GM18502 (cell line): Measurements from ENCODE around the gene CALHM5.
A peak's percentile ranks its signal among the peaks of the same experiment; 100 is the strongest.
"Not testable (repeated sequence)": the region's sequence is repeated elsewhere in the genome, so short reads cannot be mapped to it uniquely, and the experiment has no call there.

ENCODE experiments used
- ATAC-seq: cut with Tn5 transposase; IDR thresholded peaks from one replicate; pipeline ENCODE4 v1.9.1; 2021; ENCODE audit warnings: mild to moderate bottlenecking; ENCODE audit not compliant: unreplicated experiment, poor library complexity

CALHM5 gene, protein sequence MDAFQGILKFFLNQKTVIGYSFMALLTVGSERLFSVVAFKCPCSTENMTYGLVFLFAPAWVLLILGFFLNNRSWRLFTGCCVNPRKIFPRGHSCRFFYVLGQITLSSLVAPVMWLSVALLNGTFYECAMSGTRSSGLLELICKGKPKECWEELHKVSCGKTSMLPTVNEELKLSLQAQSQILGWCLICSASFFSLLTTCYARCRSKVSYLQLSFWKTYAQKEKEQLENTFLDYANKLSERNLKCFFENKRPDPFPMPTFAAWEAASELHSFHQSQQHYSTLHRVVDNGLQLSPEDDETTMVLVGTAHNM

DNA sequence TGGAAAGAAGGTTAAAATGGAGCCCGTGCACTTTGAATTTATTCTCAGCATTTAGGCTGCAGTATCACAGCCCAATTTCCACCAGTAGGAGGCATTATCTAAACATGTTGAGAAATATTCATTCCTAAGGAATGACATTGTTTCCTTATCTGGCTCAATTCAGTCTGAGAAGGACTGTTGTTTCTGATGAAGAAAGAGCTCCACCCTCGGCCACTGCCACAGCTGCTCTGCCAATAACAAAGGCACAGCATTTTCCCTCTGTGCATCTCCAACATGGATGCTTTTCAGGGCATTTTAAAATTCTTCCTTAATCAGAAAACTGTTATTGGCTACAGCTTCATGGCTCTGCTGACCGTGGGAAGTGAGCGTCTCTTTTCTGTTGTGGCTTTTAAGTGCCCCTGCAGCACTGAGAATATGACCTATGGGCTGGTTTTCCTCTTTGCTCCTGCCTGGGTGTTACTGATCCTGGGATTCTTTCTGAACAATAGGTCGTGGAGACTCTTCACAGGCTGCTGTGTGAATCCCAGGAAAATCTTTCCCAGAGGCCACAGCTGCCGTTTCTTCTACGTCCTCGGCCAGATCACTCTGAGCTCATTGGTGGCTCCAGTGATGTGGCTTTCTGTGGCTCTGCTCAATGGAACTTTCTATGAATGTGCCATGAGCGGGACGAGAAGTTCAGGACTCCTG, at the start of gene CALHM5:
CALHM5 (plus strand) TSS at position 216 of the 687 bp plus-strand sequence; CDS start at position 274, 58 bp downstream.
- ATAC-seq: peak; percentile 13

DNA sequence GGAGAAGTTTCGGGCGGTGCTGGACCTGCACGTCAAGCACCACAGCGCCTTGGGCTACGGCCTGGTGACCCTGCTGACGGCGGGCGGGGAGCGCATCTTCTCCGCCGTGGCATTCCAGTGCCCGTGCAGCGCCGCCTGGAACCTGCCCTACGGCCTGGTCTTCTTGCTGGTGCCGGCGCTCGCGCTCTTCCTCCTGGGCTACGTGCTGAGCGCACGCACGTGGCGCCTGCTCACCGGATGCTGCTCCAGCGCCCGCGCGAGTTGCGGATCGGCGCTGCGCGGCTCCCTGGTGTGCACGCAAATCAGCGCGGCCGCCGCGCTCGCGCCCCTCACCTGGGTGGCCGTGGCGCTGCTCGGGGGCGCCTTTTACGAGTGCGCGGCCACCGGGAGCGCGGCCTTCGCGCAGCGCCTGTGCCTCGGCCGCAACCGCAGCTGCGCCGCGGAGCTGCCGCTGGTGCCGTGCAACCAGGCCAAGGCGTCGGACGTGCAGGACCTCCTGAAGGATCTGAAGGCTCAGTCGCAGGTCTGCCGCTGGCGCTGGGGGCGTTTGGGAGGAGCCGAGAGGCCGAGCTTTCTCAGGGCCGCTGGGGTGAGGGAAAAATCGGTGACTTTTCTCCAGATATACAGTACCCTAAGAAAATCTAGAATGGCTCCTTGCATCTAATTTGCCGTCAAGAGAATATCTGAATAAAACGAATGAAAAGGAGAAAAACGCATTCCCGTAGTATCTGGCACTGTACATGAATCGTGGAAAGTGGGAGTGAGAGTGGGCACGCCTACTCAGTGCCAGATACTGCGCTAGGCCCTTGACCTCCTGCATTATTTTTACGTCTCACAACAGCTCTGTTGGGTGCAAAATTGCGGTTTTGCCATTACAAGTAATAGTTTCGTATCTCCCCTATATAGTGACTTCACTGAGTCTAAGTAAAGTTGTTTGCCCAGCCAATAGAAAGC, 49.2 kb upstream of the CALHM5 start:
- ATAC-seq: peak; percentile 86

DNA sequence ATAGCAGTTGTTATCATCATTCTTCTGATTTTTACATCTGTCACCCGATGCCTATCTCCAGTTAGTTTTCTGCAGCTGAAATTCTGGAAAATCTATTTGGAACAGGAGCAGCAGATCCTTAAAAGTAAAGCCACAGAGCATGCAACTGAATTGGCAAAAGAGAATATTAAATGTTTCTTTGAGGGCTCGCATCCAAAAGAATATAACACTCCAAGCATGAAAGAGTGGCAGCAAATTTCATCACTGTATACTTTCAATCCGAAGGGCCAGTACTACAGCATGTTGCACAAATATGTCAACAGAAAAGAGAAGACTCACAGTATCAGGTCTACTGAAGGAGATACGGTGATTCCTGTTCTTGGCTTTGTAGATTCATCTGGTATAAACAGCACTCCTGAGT, 48.1 kb upstream of the CALHM5 start:
- no peak for ATAC-seq

DNA sequence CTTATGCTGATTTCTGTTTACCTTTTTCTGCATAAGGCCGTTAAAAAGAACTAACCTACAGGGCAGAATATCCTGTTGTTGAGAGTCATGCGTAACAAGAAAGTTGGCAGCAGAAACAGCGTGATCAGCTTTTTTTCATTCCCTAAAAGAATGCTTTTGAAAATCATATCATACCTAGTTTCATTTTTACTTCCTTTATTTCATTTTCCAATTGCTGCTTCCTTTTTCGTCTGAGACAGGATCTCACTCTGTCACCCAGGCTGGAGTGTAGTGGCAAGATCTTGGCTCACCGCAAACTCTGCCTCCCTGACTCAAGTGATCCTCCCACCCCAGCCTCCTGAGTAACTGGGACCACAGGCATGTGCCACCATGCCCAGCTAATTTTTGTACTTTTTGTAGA, 46.2 kb upstream of the CALHM5 start:
- no peak for ATAC-seq

DNA sequence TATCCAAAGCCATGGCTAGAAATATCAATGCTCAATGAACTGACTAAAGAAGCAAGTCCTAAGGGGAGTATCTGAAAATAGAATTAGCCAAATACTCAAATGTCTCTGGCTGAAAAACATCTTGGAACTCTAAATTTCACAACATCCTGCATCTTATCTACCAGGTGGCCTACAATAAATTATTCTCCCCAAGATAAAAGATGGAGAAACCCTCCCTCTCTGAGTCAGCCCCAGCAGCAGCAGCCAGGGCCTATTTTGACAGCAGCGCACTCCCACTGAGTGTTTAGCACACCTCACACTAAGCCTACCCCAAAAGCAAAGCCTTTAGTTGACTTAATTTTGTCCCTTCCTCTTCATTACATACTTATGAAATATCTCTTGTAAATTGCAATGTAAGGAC, 44.3 kb upstream of the CALHM5 start:
- no peak for ATAC-seq

DNA sequence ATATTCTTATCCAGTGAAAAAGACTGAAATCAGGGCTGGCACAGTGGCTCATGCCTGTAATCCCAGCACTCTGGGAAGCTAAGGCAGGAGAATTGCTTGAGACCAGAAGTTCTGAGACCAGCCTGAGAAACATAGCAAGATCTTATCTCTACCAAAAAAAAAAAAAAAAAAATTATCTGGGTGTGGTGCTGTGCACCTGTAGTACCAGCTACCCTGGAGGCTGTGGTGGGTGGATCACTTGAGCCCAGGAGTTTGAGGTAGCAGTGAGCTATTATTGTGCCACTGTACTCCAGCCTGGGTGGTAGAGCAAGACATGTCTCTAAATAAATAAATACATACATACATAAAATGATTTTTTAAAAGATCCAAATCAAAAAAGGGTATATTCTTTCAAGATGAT, 43.9 kb upstream of the CALHM5 start:
- no peak for ATAC-seq

DNA sequence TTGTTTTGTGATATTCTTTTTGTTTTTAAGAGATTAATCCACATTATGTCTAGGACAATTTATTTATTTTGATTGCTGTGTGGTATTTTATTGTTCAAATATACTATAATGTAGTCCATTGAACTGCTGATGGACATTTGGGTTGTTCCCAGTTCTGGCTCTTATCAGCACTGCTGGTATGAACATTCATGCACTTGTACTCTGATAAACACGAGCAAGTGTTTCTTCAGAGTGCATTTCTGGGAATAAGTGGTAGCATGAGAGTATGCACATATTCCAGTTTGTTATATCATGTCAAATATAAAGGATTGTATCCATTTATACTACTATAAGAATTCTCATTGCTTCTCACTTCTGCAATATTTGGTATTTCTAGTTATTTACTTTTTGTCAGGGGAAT, 43.1 kb upstream of the CALHM5 start:
- ATAC-seq: no peak

DNA sequence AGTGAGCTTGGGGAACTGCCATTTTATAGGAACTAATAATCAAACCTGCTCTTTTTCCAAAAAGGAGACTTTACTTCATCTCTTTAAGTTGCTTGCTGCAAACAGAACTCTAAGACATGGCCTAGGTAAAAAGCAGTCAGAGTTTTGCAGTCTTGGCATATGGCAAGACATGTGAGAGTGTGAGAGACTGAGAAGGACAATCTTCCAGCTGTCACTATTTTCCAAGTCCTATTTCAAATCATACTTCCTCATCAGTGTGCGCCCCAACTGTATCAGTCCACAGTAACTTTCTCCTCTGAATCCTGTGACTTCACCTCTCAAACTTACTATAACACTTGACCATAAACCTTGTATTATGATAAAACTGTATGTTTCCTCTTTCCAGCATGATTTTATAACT, 39.9 kb upstream of the CALHM5 start:
- ATAC-seq: no peak

DNA sequence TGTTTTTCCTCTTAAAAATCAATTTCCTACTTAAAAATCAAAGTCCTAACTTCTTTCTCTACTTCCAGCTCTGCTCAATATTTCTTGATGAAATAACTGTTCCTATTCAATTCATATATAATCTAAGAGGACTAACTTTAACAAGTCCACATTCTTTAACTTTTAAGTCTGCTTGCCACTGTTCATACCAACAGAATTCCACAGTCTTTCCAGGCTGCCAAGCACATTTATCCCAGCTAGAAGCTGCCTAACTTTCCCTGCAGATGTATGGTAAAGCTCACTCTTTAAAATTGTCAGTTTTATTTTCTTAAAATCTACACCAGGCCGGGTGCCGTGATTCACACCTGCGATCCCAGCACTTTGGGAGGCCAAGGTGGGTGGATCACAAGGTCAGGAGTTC, 38.7 kb upstream of the CALHM5 start:
- no peak for ATAC-seq

DNA sequence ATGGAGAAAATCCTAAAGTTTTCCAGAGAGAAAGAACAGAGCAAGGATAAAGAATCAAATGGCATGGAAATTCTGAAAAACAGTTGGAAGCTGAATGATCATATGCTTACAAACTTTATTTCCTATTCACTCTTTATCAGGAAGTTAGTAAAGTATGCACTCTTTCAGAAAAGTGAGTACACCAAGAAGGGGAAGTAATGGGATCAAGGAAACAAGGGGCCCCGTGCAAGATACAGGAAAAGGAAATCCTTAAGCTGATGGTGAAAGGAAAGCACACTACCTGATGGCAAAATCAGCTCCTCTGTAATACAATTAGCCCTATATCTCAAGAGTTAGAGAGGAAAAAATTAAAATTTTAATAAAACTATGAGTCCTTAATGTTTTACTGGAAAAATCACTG, 36.3 kb upstream of the CALHM5 start:
- no peak for ATAC-seq

DNA sequence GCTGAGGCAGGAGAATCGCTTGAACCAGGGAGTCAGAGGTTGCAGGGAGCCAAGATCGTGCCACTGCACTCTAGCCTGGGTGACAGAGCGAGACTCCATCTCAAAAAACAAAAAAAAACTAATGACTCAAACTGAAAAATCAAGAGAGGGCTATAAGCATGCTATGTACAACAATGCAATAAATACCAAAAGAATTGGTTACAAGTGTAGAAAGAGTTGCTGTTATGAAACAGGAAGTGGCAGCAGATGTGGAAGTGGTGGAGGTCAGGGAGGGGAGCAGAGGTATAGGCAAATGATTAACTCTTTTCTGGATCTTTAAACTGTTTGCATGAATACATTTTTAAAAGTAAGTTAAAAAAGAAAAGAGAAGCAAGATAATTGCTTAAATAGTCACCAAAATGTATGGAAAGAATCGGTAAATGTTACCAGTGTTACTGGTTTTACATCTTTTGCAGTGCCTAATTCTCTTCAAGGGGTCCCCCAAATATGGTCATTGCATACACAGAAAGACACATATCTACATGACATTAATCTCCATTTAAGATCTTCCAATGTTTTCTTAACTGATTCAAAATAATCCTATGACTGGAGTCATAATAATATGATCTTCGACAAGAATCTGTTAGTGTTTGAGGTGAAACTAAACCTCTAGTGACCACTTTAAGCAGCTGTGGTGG, 35.3 kb upstream of the CALHM5 start:
- ATAC-seq: peak; percentile 100

DNA sequence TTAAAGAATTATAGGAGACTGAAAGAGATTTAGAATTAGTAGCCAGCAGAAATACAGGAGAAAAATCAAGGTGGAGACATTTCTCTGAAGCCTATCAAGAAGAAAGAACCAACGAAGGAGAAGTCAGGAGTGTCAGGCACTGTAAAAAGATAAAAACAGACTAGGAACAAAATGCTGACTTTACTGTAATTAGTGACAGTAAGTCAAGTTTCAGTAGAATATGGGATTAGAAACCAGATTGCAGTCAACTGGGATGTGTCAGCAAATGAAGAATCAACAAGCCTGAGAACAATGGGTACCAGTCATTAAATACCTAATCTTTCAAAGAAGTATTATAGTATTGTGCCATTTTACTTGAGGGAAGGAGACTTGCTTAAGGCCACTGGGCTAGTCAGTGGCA, 28.7 kb upstream of the CALHM5 start:
- ATAC-seq: no peak

DNA sequence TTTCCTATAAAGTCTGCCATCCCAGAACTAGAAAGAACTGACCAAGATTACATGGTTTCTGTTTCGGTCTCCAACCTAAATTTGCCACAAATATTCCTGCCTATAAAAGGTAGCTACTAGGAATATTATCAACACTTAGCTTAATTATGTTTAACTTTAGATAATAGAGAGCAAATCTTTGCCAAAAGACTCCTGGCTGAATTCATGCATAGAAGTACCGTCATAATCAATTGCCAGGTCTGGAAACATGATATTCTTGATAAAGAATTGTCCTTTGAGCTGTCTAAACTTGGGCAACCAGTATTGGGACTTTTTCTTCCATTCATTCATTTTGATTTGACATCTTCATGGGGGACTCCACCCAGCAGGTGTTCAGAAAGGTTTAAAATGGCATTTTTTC, 27.8 kb upstream of the CALHM5 start:
- no peak for ATAC-seq

DNA sequence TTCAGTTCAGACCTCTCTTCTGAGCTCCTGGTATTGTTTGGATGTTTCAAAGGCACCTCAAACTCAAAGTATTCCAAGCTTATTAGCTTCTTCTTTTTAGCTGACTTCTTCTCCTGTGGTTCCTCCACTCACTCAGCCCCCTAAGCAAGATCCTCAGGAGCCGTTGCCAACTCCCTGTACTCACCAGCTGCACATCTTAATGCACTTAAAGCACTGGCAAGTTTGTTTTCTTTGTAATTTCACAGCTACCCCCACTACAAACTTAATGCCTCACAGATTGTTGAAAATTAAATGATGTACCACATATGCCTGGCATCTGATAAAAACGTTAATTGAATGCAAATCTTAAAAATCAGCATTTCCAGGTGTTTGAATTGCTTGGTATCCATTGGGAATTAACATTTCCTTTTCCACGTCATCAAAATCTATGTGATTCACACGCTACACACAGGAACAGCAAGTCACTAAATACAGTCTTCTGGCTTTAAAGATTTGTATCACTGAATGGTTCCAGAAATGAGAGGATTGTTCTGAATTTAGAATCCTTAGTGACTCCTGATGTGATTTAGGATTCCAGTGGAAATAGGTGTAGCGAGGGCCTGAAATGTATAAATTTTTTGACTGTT, 25.8 kb upstream of the CALHM5 start:
- no peak for ATAC-seq

DNA sequence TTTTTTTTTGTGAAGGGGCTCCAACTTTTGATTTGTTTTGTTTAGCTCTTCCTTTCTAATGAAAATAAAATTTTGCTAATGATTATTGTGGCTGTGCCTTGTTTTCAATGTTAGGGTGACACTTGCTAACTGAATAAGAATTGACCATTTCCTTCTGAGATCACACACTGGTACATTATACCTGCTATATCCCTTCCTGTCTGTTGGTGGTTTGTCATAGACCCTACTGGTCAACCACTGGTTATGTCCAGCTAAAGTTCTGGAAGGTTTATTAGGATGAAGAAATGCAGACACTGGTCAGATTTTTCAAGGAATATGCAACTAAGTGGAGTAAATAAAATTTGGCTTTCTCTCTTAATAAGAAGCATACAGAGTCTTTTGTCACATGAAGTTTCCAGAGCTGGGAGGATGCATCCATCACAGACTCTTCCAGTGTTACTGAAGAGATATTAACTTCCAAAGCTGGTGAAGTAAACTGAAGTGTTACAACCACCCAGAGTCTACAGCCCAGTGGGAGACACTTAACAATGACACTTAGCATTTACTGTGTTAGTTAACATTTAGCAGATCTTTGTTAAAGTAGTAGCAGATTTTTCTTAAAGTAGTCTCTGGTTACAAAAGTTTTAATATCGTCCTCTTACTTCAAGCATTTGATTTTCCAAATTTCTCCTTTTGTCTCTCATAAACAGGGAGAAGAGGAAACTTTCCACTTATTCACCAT, 19.7 kb upstream of the CALHM5 start:
- no peak for ATAC-seq

DNA sequence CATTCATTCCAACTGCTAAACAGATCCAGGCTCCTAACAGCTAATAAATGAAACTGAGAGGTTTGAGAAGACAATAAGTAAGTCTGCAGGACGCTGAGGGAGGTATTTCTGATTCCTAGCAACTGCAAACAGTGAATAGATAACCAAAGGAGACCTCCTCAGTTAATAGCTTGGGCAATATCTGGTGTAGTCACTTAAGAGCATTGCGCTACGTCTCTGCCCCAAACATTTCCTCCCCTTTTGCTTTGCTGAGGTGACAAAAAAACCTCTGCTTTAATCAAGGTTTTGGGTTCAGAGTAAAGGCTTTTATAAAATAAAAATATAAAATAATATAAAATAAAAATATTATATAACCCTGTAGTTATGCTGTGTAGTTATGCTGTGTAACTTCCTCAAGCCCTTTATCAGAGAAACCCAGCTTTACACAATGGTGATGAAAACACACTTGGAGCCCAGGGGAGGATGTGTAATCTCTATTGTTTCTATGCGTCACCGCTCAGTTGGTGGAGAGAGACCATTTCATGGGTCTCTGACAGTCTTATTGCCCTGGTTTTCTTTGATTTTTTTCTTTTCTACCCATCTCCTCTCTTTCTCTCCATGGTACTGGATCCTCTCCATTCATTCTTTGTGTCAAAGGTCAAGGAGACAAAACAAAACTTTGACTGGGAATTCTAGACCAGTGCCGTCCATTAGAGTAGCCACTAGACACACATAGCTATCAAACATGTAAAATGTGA, 18.9 kb upstream of the CALHM5 start:
- no peak for ATAC-seq

DNA sequence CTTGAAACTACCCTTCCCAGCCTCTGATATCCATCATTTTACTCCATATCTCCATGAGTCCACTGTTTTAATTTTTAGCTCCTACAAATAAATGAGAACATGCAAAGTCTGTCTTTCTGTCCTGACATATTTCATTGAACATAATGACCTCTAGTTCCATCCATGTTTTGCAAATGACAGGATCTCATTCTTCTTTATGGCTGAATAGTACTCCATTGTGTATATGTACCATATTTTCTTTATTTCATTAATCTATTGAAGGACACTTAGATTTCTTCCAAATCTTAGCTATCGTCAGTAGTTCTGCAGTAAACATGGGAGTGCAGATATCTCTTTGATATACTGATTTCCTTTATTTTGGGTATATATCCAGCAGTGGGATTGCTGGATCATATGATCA, 16.3 kb upstream of the CALHM5 start:
- not testable (repeated sequence) for ATAC-seq

DNA sequence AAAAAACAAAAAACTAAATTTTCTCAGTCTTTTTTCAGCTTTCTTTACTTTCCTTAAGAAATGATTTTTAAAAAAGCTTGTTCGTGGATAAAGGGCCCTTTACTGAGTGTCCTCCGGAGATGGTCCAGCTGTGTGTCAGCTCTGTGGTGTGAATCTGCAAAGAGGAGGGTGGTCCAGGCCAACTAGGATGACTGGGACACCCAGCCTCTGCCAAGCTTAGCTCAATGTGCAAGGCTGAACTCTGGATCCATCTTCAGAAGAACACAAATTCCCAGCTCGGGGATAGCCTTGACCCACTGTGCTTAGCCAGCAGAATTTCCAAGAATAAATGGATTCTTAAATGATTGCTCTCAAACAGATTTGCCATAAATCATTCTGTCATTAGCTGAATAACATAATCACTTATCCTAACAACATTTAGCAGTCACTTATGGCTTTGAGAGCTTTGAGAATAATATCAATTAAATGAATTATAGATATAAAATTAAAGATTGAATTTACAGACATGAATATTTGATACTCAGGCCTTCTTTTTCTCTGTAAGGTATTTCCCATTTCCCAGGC, 14.2 kb upstream of the CALHM5 start:
- no peak for ATAC-seq
